ENCODE data around the gene FAM83E.

GRCh38 chr19:48663667-48664066 lies 48.8 kb upstream of the FAM83E start:
- no peak for TF ChIP-seq POLR2AphosphoS5 (IDR thresholded peaks at IDR 0.05; ENCODE audit: low read depth)
- TF ChIP-seq CTCF (conservative IDR thresholded peaks at IDR 0.05; ENCODE audit: low read depth in 2 of 2) = no peak
